ENCODE measurements around the gene PAPPA. TPM values are rescaled to one million over a fixed set of nuclear protein-coding genes. Genes with fewer than 3 reads are reported as not detected.

PAPPA gene
- total RNA-seq, 1 experiment from 2014 or later = 0.17 TPM

- Histone ChIP-seq H3K23ac (ENCODE audit: insufficient read length, low read depth, low read length) (no peak overlapping the region), H3K79me1 (ENCODE audit: insufficient read depth, low read depth, low read length, poor library complexity, severe bottlenecking) (no peaks in the 10 kb centered on the region), H4K91ac (ENCODE audit: insufficient read length, low read depth, low read length) (no peak overlapping the region), H3K9me3 (ENCODE audit: control insufficient read depth, low read depth, low read length) (no peaks in the 10 kb centered on the region), H3K18ac (ENCODE audit: insufficient read length, low read depth, low read length) (no peak overlapping the region), H2AK5ac (ENCODE audit: insufficient read length, low read length) (no peak overlapping the region), H3K4me1 (ENCODE audit: insufficient read depth, low read length) (no peaks in the 10 kb centered on the region), H3K9ac (ENCODE audit: extremely low read depth, insufficient read length, low read length) (no peak overlapping the region), H4K20me1 (ENCODE audit: control insufficient read depth, insufficient read depth, insufficient read length) (no peaks in the 10 kb centered on the region), H3K27me3 (ENCODE audit: insufficient read depth, low read length) (no peaks in the 10 kb centered on the region), H3K23me2 (ENCODE audit: insufficient read length, low read depth, low read length, poor library complexity, severe bottlenecking) (no peaks in the 10 kb centered on the region), H2BK120ac (ENCODE audit: low read depth, low read length, poor library complexity, severe bottlenecking) (no peak overlapping the region), H2BK15ac (ENCODE audit: low read depth, low read length) (no peak overlapping the region), H3K4ac (ENCODE audit: low read depth, low read length) (no peak overlapping the region), H2BK20ac (ENCODE audit: low read depth, low read length, poor library complexity, severe bottlenecking) (no peak overlapping the region), H3K79me2 (ENCODE audit: insufficient read depth, low read length) (no peaks in the 10 kb centered on the region), H3K56ac (ENCODE audit: insufficient read length, low read depth, low read length) (no peak overlapping the region), H3T11ph (ENCODE audit: low read length) (no peak overlapping the region), H3K4me2 (ENCODE audit: insufficient read depth, insufficient read length, low read length) (no peak overlapping the region), H2BK5ac (ENCODE audit: insufficient read length, low read length) (no peak overlapping the region), H3K27ac (ENCODE audit: insufficient read length, low read depth, low read length) (no peak overlapping the region), H2AFZ (ENCODE audit: low read length) (no peak overlapping the region), H4K5ac (ENCODE audit: insufficient read length, low read depth, low read length) (no peak overlapping the region), H2BK12ac (ENCODE audit: insufficient read length, low read depth, low read length) (no peak overlapping the region), H3K14ac (ENCODE audit: insufficient read depth, low read length) (no peak overlapping the region), H4K8ac (replicated peaks; ENCODE audit: insufficient read length, low read depth, low read length) (no peak overlapping the region)
- peaks cover 7 to 8% of the 10 kb centered on the region in 2 experiments for H3K4me1 Mint-ChIP-seq
- TF ChIP-seq, protein P1, sequence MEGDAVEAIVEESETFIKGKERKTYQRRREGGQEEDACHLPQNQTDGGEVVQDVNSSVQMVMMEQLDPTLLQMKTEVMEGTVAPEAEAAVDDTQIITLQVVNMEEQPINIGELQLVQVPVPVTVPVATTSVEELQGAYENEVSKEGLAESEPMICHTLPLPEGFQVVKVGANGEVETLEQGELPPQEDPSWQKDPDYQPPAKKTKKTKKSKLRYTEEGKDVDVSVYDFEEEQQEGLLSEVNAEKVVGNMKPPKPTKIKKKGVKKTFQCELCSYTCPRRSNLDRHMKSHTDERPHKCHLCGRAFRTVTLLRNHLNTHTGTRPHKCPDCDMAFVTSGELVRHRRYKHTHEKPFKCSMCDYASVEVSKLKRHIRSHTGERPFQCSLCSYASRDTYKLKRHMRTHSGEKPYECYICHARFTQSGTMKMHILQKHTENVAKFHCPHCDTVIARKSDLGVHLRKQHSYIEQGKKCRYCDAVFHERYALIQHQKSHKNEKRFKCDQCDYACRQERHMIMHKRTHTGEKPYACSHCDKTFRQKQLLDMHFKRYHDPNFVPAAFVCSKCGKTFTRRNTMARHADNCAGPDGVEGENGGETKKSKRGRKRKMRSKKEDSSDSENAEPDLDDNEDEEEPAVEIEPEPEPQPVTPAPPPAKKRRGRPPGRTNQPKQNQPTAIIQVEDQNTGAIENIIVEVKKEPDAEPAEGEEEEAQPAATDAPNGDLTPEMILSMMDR (conservative IDR thresholded peaks at IDR 0.05) = no peak
- H3K9me3 Mint-ChIP-seq = no peaks in the 10 kb centered on the region
- DNase-seq = no peak
- no peaks in the 10 kb centered on the region for H3K36me3 Mint-ChIP-seq (ENCODE audit: insufficient read depth in 1 of 3, low read depth in 3 of 3)
- no peak overlapping the region for H3K27ac Mint-ChIP-seq
- H3K4me3 Mint-ChIP-seq = no peak overlapping the region
- WGBS (ENCODE audit: extremely low coverage, insufficient read length, low lambda C conversion rate) = no CpG with 5 or more reads among the region's 4 CpGs
- H3K27me3 Mint-ChIP-seq (ENCODE audit: low read depth) = no peaks in the 10 kb centered on the region; the same call in none of the 2 replicates
Measured at GRCh38 chr9:116207371-116208111, 54.0 kb downstream of the PAPPA start.

Data from H9 (cell line).